Dermis blood vessel endothelial cell (primary cell): Measurements from ENCODE around the gene JAKMIP1. TPM values are rescaled to one million over a fixed set of nuclear protein-coding genes. Genes with fewer than 3 reads are reported as not detected.

Experiments
- DNase-seq: peaks from one replicate; pipeline ENCODE4 v3.0.0; 2010
- total RNA-seq: library from RNA; depleted of rRNA; stranded (reverse); fragments of >200 nt; gene quantifications from 2 replicates; pipeline ENCODE4 v1.2.3, GENCODE V29; 2014

Gene JAKMIP1
- total RNA-seq, 1 donor from 2014 or later, result not detected

- no peak for DNase-seq
These were observed 82.1 kb downstream of the JAKMIP1 start for GRCh38 chr4:6118201-6118600.

GRCh38 chr4:6116696-6117285 is 83.6 kb downstream of the JAKMIP1 start:
- no peak for DNase-seq

DNA sequence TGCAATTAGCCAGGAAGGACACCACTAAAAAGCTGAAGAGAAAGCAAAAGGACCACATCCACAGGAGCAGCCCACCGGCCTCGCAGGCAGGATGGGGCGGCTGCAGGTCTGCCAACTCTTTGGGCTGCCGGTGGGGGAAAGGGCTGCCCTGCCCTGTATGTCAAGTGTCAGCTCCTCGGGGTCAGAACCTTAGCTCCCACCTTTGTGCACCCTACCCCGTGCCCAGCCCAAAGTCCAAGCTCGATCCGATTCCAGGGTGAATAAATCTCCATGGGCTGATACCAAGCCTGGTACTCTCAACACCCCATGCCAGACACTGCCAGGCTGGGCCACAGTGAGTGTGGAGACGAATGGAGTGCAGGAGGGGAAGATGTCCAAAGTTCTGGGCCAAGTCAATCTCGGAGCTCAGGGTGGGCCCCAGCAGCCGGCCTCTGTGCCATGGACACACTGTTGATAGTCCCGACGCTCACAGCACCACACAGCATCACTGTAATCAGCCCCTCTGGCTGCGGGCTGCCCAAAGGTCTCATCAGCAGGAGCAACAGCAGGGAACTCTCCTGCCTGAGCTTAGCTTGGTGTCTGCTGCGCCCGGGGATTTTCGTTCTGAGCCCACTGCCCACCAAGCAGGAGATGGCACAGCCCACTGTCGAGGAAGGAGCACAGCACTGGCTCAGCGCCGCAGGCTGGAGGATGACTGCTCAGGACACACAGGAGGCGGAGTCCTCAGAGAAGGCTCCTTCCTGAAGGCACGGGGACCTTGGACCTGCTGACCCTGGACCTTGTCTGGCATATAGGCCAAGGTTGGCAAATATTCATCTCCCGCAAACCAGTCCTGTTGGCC is 84.4 kb downstream of the JAKMIP1 start:
- no peak for DNase-seq

GRCh38 chr4:6115342-6115741 is 85.0 kb downstream of the JAKMIP1 start:
- DNase-seq, result no peak

GRCh38 chr4:6114601-6115000 is 85.7 kb downstream of the JAKMIP1 start:
- DNase-seq, result no peak

GRCh38 chr4:6114181-6114580 is 86.2 kb downstream of the JAKMIP1 start:
- DNase-seq, result no peak

DNA sequence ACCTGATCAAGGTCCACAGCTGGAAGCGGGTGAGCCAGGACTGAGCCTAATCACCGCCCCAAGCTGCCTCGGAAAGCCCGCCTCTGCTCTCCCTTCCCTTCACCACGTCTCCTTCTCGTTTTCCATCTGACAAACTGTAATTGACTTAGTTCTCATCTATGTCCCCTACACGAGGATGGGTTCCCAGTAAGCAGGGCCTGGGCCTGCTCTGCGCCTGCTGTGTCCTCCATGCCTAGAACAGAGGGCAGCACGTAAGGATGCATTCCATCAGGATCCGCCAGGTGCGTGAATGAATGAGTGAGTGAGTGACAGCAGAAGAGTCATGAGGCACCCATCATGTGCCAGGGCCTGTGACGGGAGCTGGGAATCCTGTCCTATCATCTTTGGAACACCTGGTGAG is 86.7 kb downstream of the JAKMIP1 start:
- DNase-seq, result no peak

DNA sequence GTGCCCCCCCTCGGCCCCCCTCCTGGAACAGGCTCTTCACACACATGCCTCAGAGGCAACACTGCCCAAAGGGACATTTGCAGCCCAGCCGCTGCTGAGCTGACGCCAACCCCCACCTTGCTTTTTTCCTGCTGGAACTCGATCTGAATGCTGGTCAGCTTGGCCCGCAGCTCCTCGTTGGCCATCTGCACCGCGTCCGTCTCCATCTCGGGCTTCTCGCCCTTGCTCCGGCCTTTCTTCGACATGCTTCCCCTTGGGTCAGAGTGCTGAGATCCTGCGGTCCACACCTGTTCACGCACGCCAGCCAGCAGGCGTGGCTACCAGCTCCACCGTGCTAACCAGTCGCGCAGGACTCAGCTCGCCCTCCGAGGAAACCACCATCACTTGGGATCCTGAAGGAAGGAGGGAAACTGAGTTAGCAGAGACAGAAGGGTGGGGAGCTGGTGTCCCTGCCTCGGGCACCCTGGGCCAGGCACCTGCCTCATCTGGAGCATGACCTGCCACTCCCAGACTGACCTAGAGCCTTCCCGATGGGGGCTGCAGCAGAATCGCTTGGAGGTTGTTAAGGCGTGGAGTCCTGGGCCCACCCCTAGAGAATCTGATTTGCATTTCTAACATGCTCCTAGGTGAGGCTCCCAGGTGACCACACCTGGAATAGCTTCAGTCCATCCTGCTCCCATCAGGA is 87.6 kb downstream of the JAKMIP1 start:
- DNase-seq, result no peak

GRCh38 chr4:6111354-6111960 is 88.9 kb downstream of the JAKMIP1 start:
- no peak for DNase-seq

DNA sequence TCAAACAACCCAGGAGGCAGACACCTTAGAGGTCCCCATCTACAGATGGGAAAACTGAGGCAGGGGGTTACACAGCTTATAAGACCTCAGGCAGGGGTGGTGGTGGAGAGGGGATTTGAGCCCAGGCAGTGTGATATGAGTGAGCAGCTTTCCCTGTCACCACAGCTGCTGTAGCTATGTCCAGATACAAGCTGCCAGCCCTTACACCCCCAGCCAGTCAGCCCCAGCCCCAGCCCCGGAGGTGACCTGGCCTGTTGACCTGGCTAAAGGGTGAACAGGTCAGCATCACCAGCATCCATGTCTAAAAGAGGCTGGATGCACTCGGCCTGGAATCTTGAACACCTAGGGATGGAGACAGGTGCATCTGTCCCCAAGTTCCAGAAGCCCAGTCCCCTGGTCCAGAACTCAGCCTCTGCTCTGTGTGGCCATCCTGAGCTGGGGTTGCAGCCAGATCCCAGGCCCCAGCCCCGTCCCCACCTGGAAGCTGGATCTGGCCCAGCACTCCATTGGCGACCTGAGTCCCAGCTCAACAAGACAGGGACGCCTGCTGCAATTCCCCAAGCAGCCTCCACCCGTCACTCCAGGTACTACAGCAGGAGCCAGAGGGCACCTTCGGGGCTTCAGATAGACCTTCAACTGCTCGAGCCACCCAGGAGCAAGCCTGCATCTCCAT is 89.5 kb downstream of the JAKMIP1 start:
- no peak for DNase-seq

DNA sequence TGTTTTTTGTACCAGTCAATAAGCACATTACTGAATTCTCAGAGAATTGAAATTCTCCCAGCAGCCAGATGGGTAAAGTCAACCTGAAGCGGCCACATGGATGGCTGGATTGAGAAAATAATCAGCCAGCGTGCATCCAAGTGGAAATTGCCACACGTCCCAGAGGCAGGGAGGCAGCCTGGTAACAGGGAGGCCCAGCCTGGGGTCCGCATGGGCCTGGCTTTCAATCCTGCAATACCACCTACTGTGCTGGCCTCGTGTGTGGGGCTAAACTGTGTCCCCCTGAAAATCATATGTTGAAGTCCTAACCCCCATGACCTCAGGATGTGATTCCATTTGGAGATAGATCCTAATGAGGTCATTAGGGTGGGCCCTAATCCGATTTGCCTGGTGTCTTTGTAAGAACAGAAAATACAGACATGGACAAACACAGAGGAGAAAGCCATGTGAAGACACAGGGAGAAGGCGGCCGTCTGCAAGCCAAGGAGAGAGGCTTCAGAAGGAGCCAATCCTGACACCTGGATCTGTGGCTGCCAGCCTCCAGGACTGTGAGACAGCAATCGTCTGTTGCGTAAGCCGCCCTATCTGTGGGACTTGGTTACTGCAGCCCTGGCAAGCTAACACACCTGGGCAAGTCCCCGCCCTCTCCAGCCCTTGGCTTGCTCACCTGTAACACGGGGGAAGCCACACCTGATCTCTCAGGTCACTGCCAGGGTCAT is 90.3 kb downstream of the JAKMIP1 start:
- no peak for DNase-seq

GRCh38 chr4:6107886-6108285 is 92.5 kb downstream of the JAKMIP1 start:
- DNase-seq, result no peak

- DNase-seq, result no peak
These were observed 93.1 kb downstream of the JAKMIP1 start for GRCh38 chr4:6107114-6107791.

- DNase-seq, result no peak
These were observed 94.2 kb downstream of the JAKMIP1 start for GRCh38 chr4:6106156-6106555.

GRCh38 chr4:6105311-6105911 is 94.9 kb downstream of the JAKMIP1 start:
- DNase-seq, result no peak

- DNase-seq, result no peak
These were observed 95.7 kb downstream of the JAKMIP1 start for GRCh38 chr4:6104541-6105130.

DNA sequence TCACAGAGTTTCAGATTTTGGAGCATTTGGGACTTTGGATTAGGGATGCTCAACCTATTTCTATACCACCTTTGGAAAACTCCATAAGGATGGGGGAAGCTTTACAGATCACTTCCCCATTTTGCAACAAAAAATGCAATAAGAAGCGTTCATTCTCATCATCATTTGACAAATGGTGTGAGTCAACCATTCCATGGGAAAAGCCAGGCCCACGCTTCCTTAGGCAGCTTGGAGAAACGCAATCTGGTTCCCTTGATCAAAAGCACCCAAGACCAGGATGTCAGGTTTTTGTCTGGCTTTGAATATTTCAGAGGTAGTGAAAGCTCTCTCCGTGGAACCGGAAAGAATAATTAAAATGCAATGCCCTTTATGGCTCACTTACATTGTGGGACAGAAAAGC is 102.8 kb downstream of the JAKMIP1 start:
- DNase-seq, result no peak

- no peak for DNase-seq
These were observed 104.5 kb downstream of the JAKMIP1 start for GRCh38 chr4:6095897-6096296.

- peak; percentile 40 for DNase-seq
These were observed 105.2 kb downstream of the JAKMIP1 start for GRCh38 chr4:6095023-6095752.

GRCh38 chr4:6093671-6094070 is 106.7 kb downstream of the JAKMIP1 start:
- no peak for DNase-seq
